GM21447 (cell line): Measurements from ENCODE around the gene KCNAB1.
"Not testable (repeated sequence)": the region's sequence is repeated elsewhere in the genome, so short reads cannot be mapped to it uniquely, and the experiment has no call there.

Experiments
- ATAC-seq: cut with Tn5 transposase; IDR thresholded peaks from one replicate; pipeline ENCODE4 v1.9.1; 2021; ENCODE audit not compliant: unreplicated experiment

Gene KCNAB1

GRCh38 chr3:156216852-156217251 lies 96.5 kb downstream of the KCNAB1 start:
- no peak for ATAC-seq

- ATAC-seq: no peak
Measured at GRCh38 chr3:156217674-156218352, 97.4 kb downstream of the KCNAB1 start.

GRCh38 chr3:156218353-156218744 lies 98.0 kb downstream of the KCNAB1 start:
- no peak for ATAC-seq

GRCh38 chr3:156222381-156222780 lies 102.0 kb downstream of the KCNAB1 start:
- not testable (repeated sequence) for ATAC-seq

GRCh38 chr3:156224046-156224445 lies 103.7 kb downstream of the KCNAB1 start:
- ATAC-seq: not testable (repeated sequence)

GRCh38 chr3:156226676-156227420 lies 106.5 kb downstream of the KCNAB1 start:
- no peak for ATAC-seq

GRCh38 chr3:156227704-156228103 lies 107.3 kb downstream of the KCNAB1 start:
- ATAC-seq: no peak

- no peak for ATAC-seq
Measured at GRCh38 chr3:156230278-156230900, 110.0 kb downstream of the KCNAB1 start.

- not testable (repeated sequence) for ATAC-seq
Measured at GRCh38 chr3:156231221-156231620, 110.8 kb downstream of the KCNAB1 start.

- ATAC-seq: no peak
Measured at GRCh38 chr3:156233876-156234275, 113.5 kb downstream of the KCNAB1 start.

- no peak for ATAC-seq
Measured at GRCh38 chr3:156236556-156237260, 116.3 kb downstream of the KCNAB1 start.

GRCh38 chr3:156240642-156241041 lies 120.3 kb downstream of the KCNAB1 start:
- ATAC-seq: no peak

- ATAC-seq: no peak
Measured at GRCh38 chr3:156246961-156247725, 126.8 kb downstream of the KCNAB1 start.

- no peak for ATAC-seq
Measured at GRCh38 chr3:156250550-156250949, 130.2 kb downstream of the KCNAB1 start.

GRCh38 chr3:156251424-156251823 lies 131.0 kb downstream of the KCNAB1 start:
- ATAC-seq: no peak

- ATAC-seq: no peak
Measured at GRCh38 chr3:156252656-156253055, 132.3 kb downstream of the KCNAB1 start.

GRCh38 chr3:156253150-156253549 lies 132.8 kb downstream of the KCNAB1 start:
- peak; percentile 83 for ATAC-seq

- ATAC-seq: no peak
Measured at GRCh38 chr3:156256256-156256655, 135.9 kb downstream of the KCNAB1 start.

- no peak for ATAC-seq
Measured at GRCh38 chr3:156256945-156257344, 136.6 kb downstream of the KCNAB1 start.

- ATAC-seq: no peak
Measured at GRCh38 chr3:156258301-156258700, 137.9 kb downstream of the KCNAB1 start.

- ATAC-seq: no peak
Measured at GRCh38 chr3:156259896-156260295, 139.5 kb downstream of the KCNAB1 start.
